NOMO-1 treated with DMSO at 0.1 percent for 48 hours (cell line): ENCODE data around the gene CDH4.

Experiments
- DNase-seq: peaks from one replicate; lab custom pipeline; 2025; ENCODE audit not compliant: unreplicated experiment; lab: John Stamatoyannopoulos, UW

Gene CDH4

DNA sequence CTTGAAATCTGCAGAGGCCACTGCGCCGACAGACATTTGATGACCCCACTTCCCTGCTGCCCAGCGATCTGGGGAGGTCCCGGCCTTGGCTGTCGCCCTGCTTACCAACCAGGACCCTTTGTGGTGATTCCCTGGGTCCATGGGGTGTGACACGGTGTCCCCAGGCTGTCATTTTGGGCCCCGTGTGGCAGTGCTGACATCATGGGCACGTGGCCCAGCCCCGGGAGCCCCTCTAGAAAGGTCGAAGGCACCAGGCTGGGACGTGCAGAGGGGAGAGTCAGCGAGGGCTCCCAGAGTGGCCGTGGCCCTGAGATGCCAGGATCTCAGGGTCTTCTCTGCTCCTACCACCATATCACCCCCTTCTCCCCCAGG is 643.6 kb downstream of the CDH4 start:
- DNase-seq: no peak

- no peak for DNase-seq
Measured at GRCh38 chr20:61896058-61896961, 644.2 kb downstream of the CDH4 start.

- DNase-seq: no peak
Measured at GRCh38 chr20:61897401-61898295, 645.6 kb downstream of the CDH4 start.

- no peak for DNase-seq
Measured at GRCh38 chr20:61898405-61898804, 646.3 kb downstream of the CDH4 start.

- DNase-seq: no peak
Measured at GRCh38 chr20:61900011-61900944, 648.2 kb downstream of the CDH4 start.

GRCh38 chr20:61900945-61901293 is 648.9 kb downstream of the CDH4 start:
- no peak for DNase-seq

- no peak for DNase-seq
Measured at GRCh38 chr20:61901392-61902220, 649.5 kb downstream of the CDH4 start.

DNA sequence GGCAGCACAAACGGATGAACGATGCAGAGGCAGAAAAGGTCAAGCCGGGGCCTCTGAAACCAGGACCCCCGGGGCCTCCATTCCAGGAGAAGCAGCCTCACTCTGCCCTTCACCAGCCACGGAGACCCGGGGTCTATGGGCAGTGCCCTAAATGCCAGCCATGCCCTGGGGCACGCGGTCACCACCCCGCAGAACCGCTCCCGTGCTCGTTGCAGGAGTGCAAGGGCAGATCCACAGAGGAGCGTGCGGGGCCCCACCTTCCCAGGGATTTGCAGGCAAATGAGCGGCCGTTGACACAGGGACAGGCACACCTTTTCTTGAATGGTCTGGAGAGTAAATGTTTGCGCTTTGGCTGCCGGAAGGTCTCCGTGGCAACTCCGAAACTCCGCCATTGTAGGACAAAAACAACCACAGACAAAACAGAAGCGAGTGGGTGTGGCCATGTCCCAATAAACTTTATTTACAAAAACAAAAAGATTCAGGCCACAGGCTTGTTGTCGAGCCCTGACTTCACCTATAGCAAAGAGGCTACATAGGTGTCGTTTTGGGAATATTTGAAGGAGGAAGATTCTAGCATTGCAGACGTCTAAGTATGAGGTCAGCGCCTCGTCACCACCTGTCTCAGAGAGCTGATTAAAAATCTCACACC is 650.3 kb downstream of the CDH4 start:
- no peak for DNase-seq

DNA sequence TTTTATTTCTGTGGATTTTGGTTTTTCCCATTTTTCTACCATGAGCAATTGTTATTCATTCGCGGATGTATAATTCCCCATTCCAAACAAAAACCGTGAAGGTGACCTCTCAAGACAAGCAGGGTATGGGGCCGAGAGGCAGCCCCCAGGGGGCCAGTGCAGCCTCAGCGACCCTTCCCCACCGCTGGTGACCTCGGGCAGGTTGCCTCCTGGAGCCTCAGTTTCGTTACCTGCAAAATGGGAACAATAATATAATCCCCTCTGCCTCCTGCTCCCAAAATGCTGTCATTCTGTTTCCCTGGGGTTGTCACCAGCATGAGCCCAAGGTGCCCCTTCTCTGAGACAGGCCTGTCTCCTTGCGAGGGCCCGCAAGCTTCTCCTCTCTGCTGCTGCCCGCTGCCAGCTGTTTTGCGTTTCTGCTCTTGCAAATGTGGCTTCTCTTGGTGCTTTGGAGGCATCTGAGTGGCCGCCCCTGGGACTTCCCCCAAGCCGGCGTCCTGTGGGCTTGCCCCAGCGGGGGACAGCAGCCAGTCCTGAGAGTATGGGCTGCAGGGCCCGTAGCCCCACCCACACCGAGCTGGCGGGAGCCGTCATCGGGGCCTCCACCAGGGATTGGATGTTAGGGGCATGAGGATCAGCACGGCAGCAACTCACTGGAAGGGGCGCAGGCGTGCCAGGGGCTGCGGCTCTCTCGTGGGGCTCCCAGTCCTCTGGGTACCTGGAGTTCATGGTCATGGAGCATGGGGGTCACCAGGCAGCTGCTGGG is 651.7 kb downstream of the CDH4 start:
- no peak for DNase-seq

GRCh38 chr20:61904456-61904855 is 652.4 kb downstream of the CDH4 start:
- DNase-seq: no peak

GRCh38 chr20:61905781-61906523 is 653.9 kb downstream of the CDH4 start:
- no peak for DNase-seq

- DNase-seq: no peak
Measured at GRCh38 chr20:61907081-61907891, 655.2 kb downstream of the CDH4 start.

DNA sequence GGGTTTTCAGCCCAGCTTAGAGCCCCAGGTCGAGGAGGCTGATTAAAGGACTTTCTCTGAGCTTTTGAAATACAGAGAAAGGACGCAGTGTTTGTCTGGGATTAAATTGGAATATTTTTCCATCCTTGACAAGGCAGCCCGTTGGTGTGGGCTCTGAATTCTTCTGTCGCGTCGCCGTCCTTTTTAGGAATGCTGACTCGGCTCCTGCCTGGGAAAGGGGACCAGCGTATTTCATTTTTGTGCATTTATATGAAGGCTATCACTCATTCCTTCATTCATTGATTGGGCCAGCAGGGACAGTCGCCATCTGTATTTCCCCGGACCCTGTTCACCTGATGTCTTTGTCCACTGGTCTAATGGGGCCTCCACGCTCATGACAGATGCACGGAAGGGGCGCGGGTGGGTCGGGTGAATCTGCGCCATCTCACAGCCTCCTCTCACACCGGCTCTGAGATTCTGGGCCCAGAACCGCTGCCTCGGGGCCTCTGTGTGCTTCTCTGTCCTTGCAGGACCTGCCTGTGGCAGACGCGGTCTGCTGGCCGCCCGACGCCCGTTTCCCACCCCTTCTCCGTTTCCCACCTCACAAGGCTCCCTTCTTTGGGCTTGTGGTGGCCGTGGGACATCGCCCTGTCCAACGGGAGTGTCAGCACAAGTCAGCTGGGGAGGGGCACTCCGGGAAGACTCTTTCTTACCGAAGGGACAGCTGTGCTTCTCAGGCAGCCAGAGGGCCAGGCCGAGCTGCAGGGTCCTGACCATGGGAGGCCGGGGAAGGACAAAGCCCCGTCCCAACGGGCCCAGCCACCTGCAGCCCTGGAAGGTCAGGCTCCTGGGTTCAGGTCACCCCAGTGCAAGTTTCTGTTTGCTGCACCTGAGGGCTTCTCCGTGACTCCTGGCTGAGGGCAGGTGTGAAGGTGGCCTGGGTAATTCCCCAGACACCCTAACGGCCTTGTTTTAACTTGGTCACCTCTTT is 656.3 kb downstream of the CDH4 start:
- no peak for DNase-seq

DNA sequence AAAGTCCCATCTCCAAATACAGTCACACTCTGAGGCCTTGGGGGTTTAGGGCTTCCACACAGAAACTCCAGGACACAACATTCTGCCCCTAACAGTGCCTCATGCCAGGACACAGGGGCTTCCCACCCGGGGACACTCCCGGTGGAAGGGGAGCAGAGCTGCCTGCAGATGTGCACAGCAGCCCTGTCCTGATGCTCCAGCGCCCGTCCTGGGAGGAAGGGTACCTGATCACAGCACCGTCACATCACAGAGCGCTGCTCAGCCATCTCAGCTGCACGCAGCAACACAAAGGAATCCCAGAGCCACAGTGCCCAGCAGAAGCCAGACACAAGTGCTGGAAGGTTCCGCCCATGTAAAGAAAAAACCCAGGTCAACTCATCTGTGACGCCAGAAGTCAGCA is 657.0 kb downstream of the CDH4 start:
- DNase-seq: no peak

GRCh38 chr20:61909821-61910220 is 657.8 kb downstream of the CDH4 start:
- no peak for DNase-seq

- DNase-seq: no peak
Measured at GRCh38 chr20:61911824-61912223, 659.8 kb downstream of the CDH4 start.
